Fibroblast of pulmonary artery (primary cell): ENCODE results near the gene ABCB8.

ENCODE experiments used
- DNase-seq: peaks from one replicate; pipeline ENCODE4 v3.0.0-alpha.2; 2010; ENCODE audit warnings: low read depth
- H3K4me3 ChIP-seq: replicated peaks from 2 replicates; pipeline ENCODE4 v1.5.1; 2011; ENCODE audit warnings: low read depth, mild to moderate bottlenecking, control low read depth, low read length, moderate library complexity
- CTCF ChIP-seq: IDR thresholded peaks from 2 replicates; pipeline ENCODE4 v1.5.1; 2011; ENCODE audit warnings: mild to moderate bottlenecking, control low read depth, low read length, inconsistent platforms; ENCODE audit errors: missing control alignments

Gene ABCB8

GRCh38 chr7:151017953-151018420 lies 10.3 kb upstream of the ABCB8 start:
- H3K4me3 ChIP-seq: no peak overlapping the region
- peak; percentile 51 for DNase-seq
- TF ChIP-seq CTCF: peak; percentile 84

- no peak for DNase-seq
- H3K4me3 ChIP-seq: no peak overlapping the region
- no peak for TF ChIP-seq CTCF
These were observed 9.7 kb upstream of the ABCB8 start for GRCh38 chr7:151018421-151019129.

GRCh38 chr7:151019130-151019447 lies 9.2 kb upstream of the ABCB8 start:
- no peak for DNase-seq
- no peak overlapping the region for H3K4me3 ChIP-seq
- TF ChIP-seq CTCF: no peak

GRCh38 chr7:151020231-151020630 lies 8.0 kb upstream of the ABCB8 start:
- no peak overlapping the region for H3K4me3 ChIP-seq
- TF ChIP-seq CTCF: no peak
- DNase-seq: no peak

- no peak for DNase-seq
- TF ChIP-seq CTCF: no peak
- no peak overlapping the region for H3K4me3 ChIP-seq
These were observed 5.0 kb upstream of the ABCB8 start for GRCh38 chr7:151023232-151023631.

GRCh38 chr7:151024435-151025056 lies 3.7 kb upstream of the ABCB8 start, which contains the start of gene ATG9B:
Gene ATG9B, minus strand, starts transcription at chr7:151024494. Its CDS starts 71 bp downstream, at chr7:151024423.
- no peak for DNase-seq
- no peak within 1 kb of the TSS for H3K4me3 ChIP-seq
- no peak for TF ChIP-seq CTCF
